Bronchial epithelial cell (primary cell): ENCODE results near the gene CHCHD6. TPM values are rescaled to one million over a fixed set of nuclear protein-coding genes. Genes with fewer than 3 reads are reported as not detected.

Experiments used
- DNase-seq: peaks from one replicate; pipeline ENCODE4 v3.0.0-alpha.2; 2010; ENCODE audit warnings: low read depth
- FAIRE-seq: peaks from 2 replicates; lab custom pipeline; 2011; peaks lifted over from hg19 to GRCh38; lab: Jason Lieb, UNC
- H3K27me3 ChIP-seq: 2 replicates; pipeline ENCODE4 v1.5.1; 2011; ENCODE audit warnings: low read length; ENCODE audit not compliant: control insufficient read depth, insufficient read depth
- H3K36me3 ChIP-seq: 2 replicates; pipeline ENCODE4 v1.5.1; 2011; ENCODE audit warnings: low read length; ENCODE audit not compliant: control insufficient read depth, insufficient read depth
- H3K4me3 ChIP-seq: 2 replicates; pipeline ENCODE4 v1.5.1; 2011; ENCODE audit warnings: mild to moderate bottlenecking, low read depth, low read length, control low read depth
- CTCF ChIP-seq: IDR thresholded peaks from 2 replicates; pipeline ENCODE4 v1.5.1; 2011; ENCODE audit warnings: mild to moderate bottlenecking, moderate library complexity, low read length, control low read depth, inconsistent platforms; ENCODE audit not compliant: insufficient read depth, severe bottlenecking
- total RNA-seq: library from RNA; depleted of rRNA; stranded (reverse); fragments of >200 nt; gene quantifications from 2 replicates; pipeline ENCODE4 v1.2.1, GENCODE V29; 2014

CHCHD6 gene
- total RNA-seq, 1 donor from 2014 or later = 25.5 TPM

- peak; percentile 94 for TF ChIP-seq CTCF
- FAIRE-seq = peak; percentile 55
- no peak overlapping the region for H3K4me3 ChIP-seq
- H3K36me3 ChIP-seq = no peaks in the 10 kb centered on the region
- H3K27me3 ChIP-seq = no peaks in the 10 kb centered on the region
- peak; percentile 63 for DNase-seq
Measured at GRCh38 chr3:126752303-126753190, 48.5 kb downstream of the CHCHD6 start.

- Histone ChIP-seq H3K4me3 (no peak overlapping the region), H3K36me3 (no peaks in the 10 kb centered on the region), H3K27me3 (no peaks in the 10 kb centered on the region)
- DNase-seq (peak; percentile 89), FAIRE-seq (peak; percentile 98)
- no peak for TF ChIP-seq CTCF
Measured at GRCh38 chr3:126753191-126754160, 49.4 kb downstream of the CHCHD6 start.

GRCh38 chr3:126755866-126756265, 51.8 kb downstream of the CHCHD6 start:
- DNase-seq = no peak
- FAIRE-seq = no peak
- H3K27me3 ChIP-seq = no peaks in the 10 kb centered on the region
- no peaks in the 10 kb centered on the region for H3K36me3 ChIP-seq
- H3K4me3 ChIP-seq = no peak overlapping the region
- TF ChIP-seq CTCF = no peak

GRCh38 chr3:126758026-126758425, 54.0 kb downstream of the CHCHD6 start:
- FAIRE-seq (no peak), DNase-seq (no peak)
- no peaks in the 10 kb centered on the region for H3K27me3 ChIP-seq
- no peaks in the 10 kb centered on the region for H3K36me3 ChIP-seq
- TF ChIP-seq CTCF = no peak
- H3K4me3 ChIP-seq = no peak overlapping the region

- no peak for FAIRE-seq
- no peak for TF ChIP-seq CTCF
- Histone ChIP-seq H3K36me3 (no peaks in the 10 kb centered on the region), H3K27me3 (no peaks in the 10 kb centered on the region), H3K4me3 (no peak overlapping the region)
- DNase-seq = no peak
Measured at GRCh38 chr3:126758882-126759281, 54.8 kb downstream of the CHCHD6 start.
